8988T (cell line): ENCODE results near the gene OR2T34.
"Not testable (repeated sequence)": the region's sequence is repeated elsewhere in the genome, so short reads cannot be mapped to it uniquely, and the experiment has no call there.

Experiments used
- DNase-seq: peaks from one replicate; pipeline ENCODE4 v3.0.0; 2011

OR2T34 gene

GRCh38 chr1:248574657-248575056 lies at the start of gene OR2T34:
Gene OR2T34 (minus strand): TSS chr1:248574757. CDS start chr1:248574757, 0 bp downstream.
- not testable (repeated sequence) for DNase-seq

GRCh38 chr1:248622570-248623001 lies 48.0 kb upstream of the OR2T34 start:
- DNase-seq: no peak

GRCh38 chr1:248621770-248622169 lies 47.2 kb upstream of the OR2T34 start:
- DNase-seq: no peak

- no peak for DNase-seq
Observed at GRCh38 chr1:248618878-248619277, 44.3 kb upstream of the OR2T34 start.

- no peak for DNase-seq
Observed at GRCh38 chr1:248618119-248618518, 43.6 kb upstream of the OR2T34 start.

- DNase-seq: no peak
Observed at GRCh38 chr1:248613742-248614141, 39.2 kb upstream of the OR2T34 start.

GRCh38 chr1:248611883-248612414 lies 37.4 kb upstream of the OR2T34 start:
- no peak for DNase-seq

GRCh38 chr1:248610301-248610700 lies 35.7 kb upstream of the OR2T34 start:
- DNase-seq: no peak

GRCh38 chr1:248599396-248599795 lies 24.8 kb upstream of the OR2T34 start:
- DNase-seq: no peak

GRCh38 chr1:248597589-248597988 lies 23.0 kb upstream of the OR2T34 start, which contains the start of gene OR2T10:
Gene OR2T10 (minus strand): TSS chr1:248597700. CDS start chr1:248593768, 3,932 bp downstream.
- DNase-seq: no peak

- no peak for DNase-seq
Observed at GRCh38 chr1:248596615-248597014, 22.1 kb upstream of the OR2T34 start.

- DNase-seq: no peak
Observed at GRCh38 chr1:248593226-248593625, 18.7 kb upstream of the OR2T34 start.

GRCh38 chr1:248592655-248593054 lies 18.1 kb upstream of the OR2T34 start:
- DNase-seq: no peak

GRCh38 chr1:248590055-248590454 lies 15.5 kb upstream of the OR2T34 start:
- DNase-seq: no peak

- DNase-seq: no peak
Observed at GRCh38 chr1:248589334-248589733, 14.8 kb upstream of the OR2T34 start.

- DNase-seq: no peak
Observed at GRCh38 chr1:248585266-248585665, 10.7 kb upstream of the OR2T34 start.

- no peak for DNase-seq
Observed at GRCh38 chr1:248576260-248576980, 1.9 kb upstream of the OR2T34 start.

- DNase-seq: not testable (repeated sequence)
Observed at GRCh38 chr1:248573856-248574255, 701 bp downstream of the OR2T34 start.

- not testable (repeated sequence) for DNase-seq
Observed at GRCh38 chr1:248572049-248572448, 2.5 kb downstream of the OR2T34 start.

GRCh38 chr1:248570811-248571210 lies 3.7 kb downstream of the OR2T34 start:
- not testable (repeated sequence) for DNase-seq

- not testable (repeated sequence) for DNase-seq
Observed at GRCh38 chr1:248569049-248569448, 5.5 kb downstream of the OR2T34 start.

GRCh38 chr1:248565530-248566373 lies 8.8 kb downstream of the OR2T34 start:
- not testable (repeated sequence) for DNase-seq

GRCh38 chr1:248562672-248563071 lies 11.9 kb downstream of the OR2T34 start, which contains the start of gene OR2T29:
Gene OR2T29 (minus strand): TSS chr1:248562772. CDS start chr1:248559491, 3,281 bp downstream.
- DNase-seq: not testable (repeated sequence)
